Body of pancreas (tissue), 4 donors: ENCODE measurements around the gene CRTAP. TPM values are rescaled to one million over a fixed set of nuclear protein-coding genes. Genes with fewer than 3 reads are reported as not detected.

Experiments used
- ATAC-seq: fragments of 150-250 bp; one replicate; pipeline ENCODE4 v1.9.1; 2016
- DNase-seq, 4 donors: peaks; one replicate each; pipeline ENCODE4 v3.0.0-alpha.2; 2019
- H3K27ac ChIP-seq, 4 donors: fragments of 200-600 bp; sonication (generic); 1 replicate in 3 of 4; 2 replicates in 1 of 4; pipeline versions ENCODE4 v1.5.1 to v1.6.1; 2016 to 2019; ENCODE audit warnings: mild to moderate bottlenecking in 1 of 4, mixed read lengths in 1 of 4, moderate library complexity in 1 of 4
- H3K27me3 ChIP-seq, 2 donors: fragments of 200-600 bp; sonication (generic); one replicate each; pipeline ENCODE4 v1.6.0; 2016; ENCODE audit warnings: mild to moderate bottlenecking in 1 of 2
- H3K36me3 ChIP-seq, 2 donors: fragments of 200-600 bp; sonication (generic); replicated peaks in 1 of 2; 2 replicates each; pipeline ENCODE4 v1.5.1; 2016; ENCODE audit warnings: low read depth in 2 of 2; ENCODE audit not compliant: insufficient read depth in 1 of 2
- H3K4me1 ChIP-seq: fragments of 200-600 bp; sonication (generic); one replicate; pipeline ENCODE4 v1.6.0; 2016
- H3K4me3 ChIP-seq, 2 donors: fragments of 200-600 bp; sonication (generic); 1 replicate in 1 of 2; 2 replicates in 1 of 2; pipeline ENCODE4 v1.5.1; 2016 to 2019
- H3K9me3 ChIP-seq, 3 donors: fragments of 200-600 bp; sonication (generic); 1 replicate in 2 of 3; 2 replicates in 1 of 3; pipeline ENCODE4 v1.5.1; 2016
- CTCF ChIP-seq, 7 experiments: fragments of 450-650 bp in 4 of 7; fragments of 200-600 bp in 3 of 7; sonication (generic) in 3 of 7; IDR thresholded peaks; one replicate each; pipeline ENCODE4 v1.5.1; 2016 to 2019; ENCODE audit warnings: antibody characterized with exemption in 7 of 7
- POLR2A ChIP-seq, 3 donors: fragments of 450-650 bp; IDR thresholded peaks; one replicate each; pipeline ENCODE4 v1.6.1; 2016; ENCODE audit warnings: antibody characterized with exemption in 3 of 3, mild to moderate bottlenecking in 2 of 3
- WGBS, 2 donors: methylation state at CpG; one replicate each; pipeline ENCODE4 v1.1.5; 2017; 5-methylcytosine and 5-hydroxymethylcytosine counted together
- intact Hi-C: fragments of 100-400 bp; cut with DNase I; formaldehyde crosslinking; loops from one replicate; pipeline ENCODE4 v1.15.1; 2023
- total RNA-seq, 2 donors: library from RNA; depleted of rRNA; stranded (reverse); fragments of >200 nt; gene quantifications; one replicate each; pipeline ENCODE4 v1.1.0, GENCODE V29; 2016

CRTAP gene
- total RNA-seq, 2 donors from 2014 or later: 30.0 to 101 TPM

GRCh38 chr3:33099109-33099645 is 14.6 kb upstream of the CRTAP start:
- Histone ChIP-seq H3K4me3 (no peak overlapping the region), H3K4me1 (peaks cover 19% of the 10 kb centered on the region), H3K27me3 (no peaks in the 10 kb centered on the region), H3K27ac (no peak overlapping the region), H3K9me3 (no peaks in the 10 kb centered on the region), H3K36me3 (no peaks in the 10 kb centered on the region)
- 43 to 56% methylated on average over 3 of the region's 3 CpGs for WGBS, 2 donors
- intact Hi-C loops: no loop called here
- no peak for DNase-seq
- ATAC-seq: no peak
- TF ChIP-seq POLR2A (IDR thresholded peaks at IDR 0.05) (no peak), CTCF (IDR thresholded peaks at IDR 0.05) (no peak)

- H3K36me3 ChIP-seq: no peaks in the 10 kb centered on the region
- TF ChIP-seq CTCF (IDR thresholded peaks at IDR 0.05): no peak
- TF ChIP-seq POLR2A (IDR thresholded peaks at IDR 0.05): no peak
- H3K9me3 ChIP-seq: no peaks in the 10 kb centered on the region
- ATAC-seq (no peak), DNase-seq (no peak)
- H3K4me1 ChIP-seq: peaks cover 19% of the 10 kb centered on the region
- H3K27me3 ChIP-seq: no peaks in the 10 kb centered on the region
- no peak overlapping the region for H3K4me3 ChIP-seq
- no peak overlapping the region for H3K27ac ChIP-seq
- WGBS, 2 donors: 58 to 63% methylated on average over 3 of the region's 3 CpGs
- intact Hi-C loops: no loop called here
These were observed 14.1 kb upstream of the CRTAP start for GRCh38 chr3:33099701-33100100.

- Histone ChIP-seq H3K27ac (no peak overlapping the region), H3K9me3 (no peaks in the 10 kb centered on the region), H3K27me3 (no peaks in the 10 kb centered on the region), H3K36me3 (no peaks in the 10 kb centered on the region), H3K4me3 (no peak overlapping the region), H3K4me1 (peaks cover 17% of the 10 kb centered on the region)
- ATAC-seq: no peak
- DNase-seq: no peak
- WGBS, 2 donors: 47 to 53% methylated on average over 2 of the region's 2 CpGs
- no peak for TF ChIP-seq CTCF (IDR thresholded peaks at IDR 0.05)
- TF ChIP-seq POLR2A (IDR thresholded peaks at IDR 0.05): no peak
- intact Hi-C loops: no loop called here
These were observed 13.6 kb upstream of the CRTAP start for GRCh38 chr3:33100229-33100628.

- no peak for DNase-seq
- Histone ChIP-seq H3K4me1 (peaks cover under 1% of the 10 kb centered on the region), H3K27me3 (no peaks in the 10 kb centered on the region), H3K9me3 (no peaks in the 10 kb centered on the region), H3K4me3 (no peak overlapping the region), H3K36me3 (no peaks in the 10 kb centered on the region), H3K27ac (no peak overlapping the region)
- WGBS, 2 donors: 92 to 97% methylated on average over 2 to 3 of the region's 3 CpGs
- no peak for ATAC-seq
- intact Hi-C loops: no loop called here
- TF ChIP-seq POLR2A (IDR thresholded peaks at IDR 0.05) (no peak), CTCF (IDR thresholded peaks at IDR 0.05) (no peak)
These were observed 10.8 kb upstream of the CRTAP start for GRCh38 chr3:33103034-33103433.

- H3K4me3 ChIP-seq: no peak overlapping the region
- no peak for ATAC-seq
- no peaks in the 10 kb centered on the region for H3K9me3 ChIP-seq
- no peak overlapping the region for H3K27ac ChIP-seq
- TF ChIP-seq CTCF (IDR thresholded peaks at IDR 0.05) (no peak), POLR2A (IDR thresholded peaks at IDR 0.05) (no peak)
- H3K27me3 ChIP-seq: no peaks in the 10 kb centered on the region
- intact Hi-C loops: no loop called here
- no peaks in the 10 kb centered on the region for H3K4me1 ChIP-seq
- no peak for DNase-seq
- WGBS, 2 donors: 69 to 71% methylated on average over 3 of the region's 3 CpGs
- no peaks in the 10 kb centered on the region for H3K36me3 ChIP-seq
These were observed 10.3 kb upstream of the CRTAP start for GRCh38 chr3:33103480-33103879.
